GM21447 (cell line): Measurements from ENCODE around the gene MIS18BP1.
"Not testable (repeated sequence)": the region's sequence is repeated elsewhere in the genome, so short reads cannot be mapped to it uniquely, and the experiment has no call there.

Experiments used
- ATAC-seq: cut with Tn5 transposase; IDR thresholded peaks from one replicate; pipeline ENCODE4 v1.9.1; 2021; ENCODE audit not compliant: unreplicated experiment

The MIS18BP1 gene

DNA sequence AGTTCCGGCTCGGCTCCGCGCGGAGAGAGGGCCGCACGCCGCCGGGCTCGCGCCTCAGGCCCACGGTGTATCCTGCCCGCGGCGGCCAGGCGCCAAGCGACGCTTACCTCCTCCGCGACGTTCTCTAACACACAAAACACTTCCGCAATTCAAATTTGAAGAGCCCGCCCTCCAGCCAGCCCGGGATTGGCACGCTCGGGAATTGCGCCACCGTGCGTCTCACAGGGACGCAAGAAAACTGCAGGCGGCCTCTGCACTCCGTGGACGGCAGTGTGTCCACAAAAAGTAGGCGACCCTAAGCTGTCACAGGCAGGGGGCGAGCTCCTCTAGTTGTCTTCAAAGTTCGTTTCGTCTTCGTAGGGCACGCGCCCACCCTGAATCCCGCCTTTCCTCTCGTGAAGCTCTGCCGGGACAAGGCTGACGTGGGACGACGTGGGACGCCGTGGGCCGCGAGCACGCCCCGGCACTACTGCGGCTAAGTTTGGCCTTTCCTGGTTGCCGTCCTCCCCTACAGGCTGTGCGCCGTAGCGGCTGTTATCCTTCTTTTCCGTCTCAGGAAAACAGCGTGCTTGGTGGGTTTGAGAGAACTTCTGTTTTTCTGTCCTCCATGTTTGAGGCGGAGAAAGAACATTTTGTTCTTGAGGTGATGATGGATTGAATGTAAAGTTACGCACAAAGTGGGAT lies at the start of gene MIS18BP1:
TSS of gene MIS18BP1 (minus strand) at position 133 of the 684 bp plus-strand sequence. CDS start 5,916 bp downstream, outside the sequence.
- ATAC-seq: peak; percentile 81

- no peak for ATAC-seq
These were observed 45.6 kb upstream of the MIS18BP1 start for GRCh38 chr14:45298423-45299117.

- ATAC-seq: not testable (repeated sequence)
These were observed 41.8 kb upstream of the MIS18BP1 start for GRCh38 chr14:45294796-45295195.

GRCh38 chr14:45290547-45290946 lies 37.5 kb upstream of the MIS18BP1 start:
- peak; percentile 60 for ATAC-seq

DNA sequence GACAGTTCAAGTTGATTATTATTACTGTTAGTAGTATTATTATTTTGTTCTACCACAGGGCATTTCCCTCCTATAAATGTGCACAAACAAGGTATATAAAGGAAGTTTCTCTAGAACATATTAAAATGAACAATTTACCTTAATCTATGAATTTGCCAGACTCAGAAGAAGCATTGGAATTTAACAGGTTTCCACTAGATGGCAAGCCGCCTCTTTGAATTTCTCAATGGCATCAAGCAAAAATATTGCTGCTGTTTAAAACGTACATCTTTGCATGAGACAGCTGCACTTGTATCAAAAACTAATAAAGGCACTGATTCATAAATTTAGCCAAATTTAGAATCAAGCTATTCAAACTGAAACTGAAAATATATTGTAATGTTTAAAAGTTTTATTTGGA lies 34.6 kb upstream of the MIS18BP1 start:
- ATAC-seq: no peak

DNA sequence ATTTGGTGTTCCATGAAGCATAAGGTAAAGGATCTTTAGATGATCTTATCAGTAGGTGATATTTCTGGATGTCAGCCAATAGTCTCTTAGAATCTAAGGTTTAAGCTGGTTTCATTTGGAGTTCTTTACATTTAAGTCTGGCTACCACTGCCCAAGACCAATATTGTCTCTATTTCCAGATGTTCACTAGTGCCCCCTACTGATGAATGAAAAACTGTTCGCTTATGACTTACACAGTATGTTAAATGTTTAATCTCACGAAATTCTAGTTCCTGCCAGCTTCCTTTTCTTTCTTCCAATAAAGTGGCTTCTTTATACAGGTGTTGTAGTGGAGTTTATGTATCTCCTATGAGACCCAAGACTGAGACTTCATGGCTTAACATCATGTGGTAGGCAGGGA lies 31.8 kb upstream of the MIS18BP1 start:
- ATAC-seq: no peak

DNA sequence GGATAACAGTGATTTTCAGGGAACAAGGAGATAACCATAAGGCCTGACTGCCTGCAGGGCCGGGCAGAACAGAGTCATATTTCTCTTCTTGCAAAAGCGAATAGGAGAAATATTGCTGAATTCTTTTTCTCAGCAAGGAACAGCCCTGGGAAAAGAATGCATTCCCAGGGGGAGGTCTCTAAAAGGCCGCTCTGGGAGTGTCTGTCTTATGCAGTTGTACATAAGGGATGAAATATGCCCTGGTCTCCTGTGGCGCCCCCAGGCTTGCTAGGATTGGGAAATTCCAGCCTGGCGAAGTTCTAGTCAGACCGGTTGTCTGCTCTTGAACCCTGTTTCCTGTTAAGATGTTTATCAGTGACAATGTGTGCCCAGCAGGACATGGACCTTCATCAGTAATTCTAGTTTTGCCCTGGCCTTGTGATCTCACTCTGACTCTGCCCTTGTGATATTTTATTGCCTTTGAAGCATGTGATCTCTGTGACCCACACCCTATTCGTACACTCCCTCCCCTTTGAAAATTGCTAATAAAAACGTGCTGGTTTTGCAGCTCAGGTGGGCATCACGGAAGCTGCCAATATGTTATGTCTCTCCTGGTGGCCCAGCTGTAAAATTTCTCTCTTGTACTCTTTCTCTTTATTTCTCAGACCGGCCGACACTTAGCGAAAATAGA lies 28.9 kb upstream of the MIS18BP1 start:
- not testable (repeated sequence) for ATAC-seq

GRCh38 chr14:45271858-45272537 lies 19.0 kb upstream of the MIS18BP1 start:
- no peak for ATAC-seq

- no peak for ATAC-seq
These were observed 17.0 kb upstream of the MIS18BP1 start for GRCh38 chr14:45270031-45270430.

GRCh38 chr14:45267071-45267470 lies 14.1 kb upstream of the MIS18BP1 start:
- ATAC-seq: no peak

GRCh38 chr14:45262637-45263036 lies 9.6 kb upstream of the MIS18BP1 start:
- no peak for ATAC-seq

DNA sequence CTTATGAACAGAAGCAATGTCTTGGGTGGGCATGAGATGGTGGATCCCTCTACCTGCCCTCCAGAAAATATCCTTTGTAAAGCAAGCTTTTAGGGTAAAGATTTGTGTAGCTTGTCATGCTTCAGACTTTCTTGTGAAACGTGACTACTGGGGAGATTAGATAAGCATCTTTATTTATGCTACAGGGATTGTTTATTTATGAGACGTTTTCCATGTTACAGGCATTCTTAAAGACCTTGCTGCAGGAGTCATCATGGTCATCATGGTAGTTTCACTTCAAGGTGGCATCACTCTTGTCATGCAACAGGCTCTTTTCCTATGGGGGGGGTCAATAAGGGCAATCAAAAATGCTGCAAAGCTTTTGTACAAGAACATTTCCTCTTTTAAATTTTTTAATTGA lies 8.2 kb upstream of the MIS18BP1 start:
- ATAC-seq: no peak

GRCh38 chr14:45258805-45259204 lies 5.8 kb upstream of the MIS18BP1 start:
- ATAC-seq: no peak

DNA sequence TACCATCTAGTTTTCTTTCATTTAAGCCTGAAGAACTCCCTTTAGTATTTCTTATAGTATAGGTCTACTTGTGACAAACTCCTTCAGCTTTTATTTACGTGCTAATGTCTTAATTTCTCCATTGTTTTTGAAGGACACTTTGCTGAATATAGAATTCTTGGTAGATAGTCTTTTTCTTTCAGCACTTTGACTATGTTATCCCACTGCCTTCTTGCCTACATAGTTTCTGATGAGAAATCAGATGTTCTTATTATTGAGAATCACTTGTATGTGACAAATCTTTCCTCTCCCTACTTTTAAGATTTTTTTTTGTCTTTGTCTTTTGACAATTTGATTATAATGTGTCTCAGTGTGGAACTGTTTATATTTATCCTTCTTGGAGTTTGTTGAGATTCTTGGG lies 5.1 kb upstream of the MIS18BP1 start:
- ATAC-seq: no peak

GRCh38 chr14:45254771-45255170 lies 1.8 kb upstream of the MIS18BP1 start:
- ATAC-seq: no peak

- ATAC-seq: no peak
These were observed 830 bp upstream of the MIS18BP1 start for GRCh38 chr14:45253754-45254310.

DNA sequence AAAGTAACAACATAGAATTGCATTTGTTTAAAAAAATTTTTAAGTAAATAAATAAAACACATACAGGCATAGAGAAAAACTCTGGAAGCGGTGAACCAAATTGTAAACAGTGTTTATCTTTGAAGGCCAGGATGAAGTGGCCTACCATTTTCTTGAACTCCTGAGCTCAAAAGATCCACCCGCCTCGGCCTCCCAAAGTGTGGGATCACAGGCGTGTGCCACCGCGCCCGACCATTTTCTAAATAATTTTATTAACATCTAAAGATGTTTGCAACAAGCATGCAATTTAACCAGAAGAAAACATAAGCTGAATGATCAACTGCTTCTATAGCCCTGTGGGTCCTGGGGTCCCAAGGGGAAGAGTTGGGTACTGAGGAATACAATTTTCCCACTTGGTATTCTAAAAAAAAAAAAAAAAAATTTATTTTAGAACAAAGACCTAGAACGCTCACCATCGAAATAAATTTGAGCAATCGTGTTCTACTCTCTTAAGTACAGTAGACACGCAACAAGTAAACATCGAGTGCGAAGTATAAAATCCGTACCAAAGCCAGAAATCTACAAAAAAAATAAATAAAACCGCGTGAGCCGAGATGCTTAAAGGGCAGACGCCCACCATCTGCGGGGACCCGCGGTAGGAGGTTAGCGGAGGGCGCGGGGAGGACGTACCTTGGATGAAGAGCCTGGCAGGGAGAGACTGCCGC lies 484 bp downstream of the MIS18BP1 start:
- no peak for ATAC-seq

GRCh38 chr14:45251912-45252311 lies 1.1 kb downstream of the MIS18BP1 start:
- peak; percentile 57 for ATAC-seq

- peak; percentile 20 for ATAC-seq
These were observed 3.0 kb downstream of the MIS18BP1 start for GRCh38 chr14:45249856-45250575.

GRCh38 chr14:45247427-45247826 lies 5.6 kb downstream of the MIS18BP1 start:
- ATAC-seq: no peak
